ENCODE data around the gene SSBP4.

DNA sequence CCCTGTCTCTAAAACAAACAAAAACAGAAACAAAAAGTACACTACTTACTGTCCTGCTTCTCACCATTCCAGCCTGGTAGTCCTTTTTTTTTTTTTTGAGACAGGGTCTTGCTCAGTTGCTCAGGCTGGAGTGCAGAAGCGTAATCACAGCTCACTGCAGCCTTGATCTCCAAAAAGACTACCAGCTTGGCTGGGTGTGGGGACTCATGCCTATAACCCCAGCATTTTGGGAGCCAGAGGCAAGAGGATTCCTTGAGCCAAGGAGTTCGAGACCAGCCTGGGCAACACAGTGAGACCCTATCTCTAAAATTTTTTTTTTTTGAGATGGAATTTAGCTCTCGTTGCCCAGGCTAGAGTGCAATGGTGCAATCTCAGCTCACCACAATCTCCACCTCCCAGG is 38.4 kb upstream of the SSBP4 start:
- TF ChIP-seq, protein P1, sequence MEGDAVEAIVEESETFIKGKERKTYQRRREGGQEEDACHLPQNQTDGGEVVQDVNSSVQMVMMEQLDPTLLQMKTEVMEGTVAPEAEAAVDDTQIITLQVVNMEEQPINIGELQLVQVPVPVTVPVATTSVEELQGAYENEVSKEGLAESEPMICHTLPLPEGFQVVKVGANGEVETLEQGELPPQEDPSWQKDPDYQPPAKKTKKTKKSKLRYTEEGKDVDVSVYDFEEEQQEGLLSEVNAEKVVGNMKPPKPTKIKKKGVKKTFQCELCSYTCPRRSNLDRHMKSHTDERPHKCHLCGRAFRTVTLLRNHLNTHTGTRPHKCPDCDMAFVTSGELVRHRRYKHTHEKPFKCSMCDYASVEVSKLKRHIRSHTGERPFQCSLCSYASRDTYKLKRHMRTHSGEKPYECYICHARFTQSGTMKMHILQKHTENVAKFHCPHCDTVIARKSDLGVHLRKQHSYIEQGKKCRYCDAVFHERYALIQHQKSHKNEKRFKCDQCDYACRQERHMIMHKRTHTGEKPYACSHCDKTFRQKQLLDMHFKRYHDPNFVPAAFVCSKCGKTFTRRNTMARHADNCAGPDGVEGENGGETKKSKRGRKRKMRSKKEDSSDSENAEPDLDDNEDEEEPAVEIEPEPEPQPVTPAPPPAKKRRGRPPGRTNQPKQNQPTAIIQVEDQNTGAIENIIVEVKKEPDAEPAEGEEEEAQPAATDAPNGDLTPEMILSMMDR (IDR thresholded peaks at IDR 0.05): no peak
- TF ChIP-seq POLR2A (IDR thresholded peaks at IDR 0.05): no peak
